Endothelial cell of umbilical vein (primary cell): ENCODE data around the gene CDC42EP3.

Source experiments
- CTCF ChIP-seq, 2 donors: IDR thresholded peaks; 1 replicate in 1 of 2; 2 replicates in 1 of 2; pipeline ENCODE4 v1.5.1; 2011; ENCODE audit warnings: low read length in 2 of 2, mild to moderate bottlenecking in 2 of 2, moderate library complexity in 2 of 2, control low read depth in 1 of 2, inconsistent platforms in 1 of 2, low read depth in 1 of 2; ENCODE audit not compliant: insufficient read depth in 1 of 2; ENCODE audit errors: extremely low read depth in 1 of 2
- EZH2 ChIP-seq: IDR thresholded peaks from 2 replicates; pipeline ENCODE4 v1.6.1; 2012; ENCODE audit warnings: borderline replicate concordance, low read depth, mild to moderate bottlenecking, moderate library complexity, low read length, inconsistent platforms; ENCODE audit not compliant: severe bottlenecking
- FOS ChIP-seq: IDR thresholded peaks from 2 replicates; pipeline ENCODE4 v1.6.1; 2011; ENCODE audit warnings: mild to moderate bottlenecking, low read length, moderate library complexity, borderline replicate concordance; ENCODE audit not compliant: insufficient read depth
- JUN ChIP-seq: IDR thresholded peaks from 2 replicates; pipeline ENCODE4 v1.6.1; 2011; ENCODE audit warnings: borderline replicate concordance, low read depth; ENCODE audit not compliant: insufficient read length, insufficient read depth
- MAX ChIP-seq: IDR thresholded peaks from 2 replicates; pipeline ENCODE4 v1.6.1; 2011; ENCODE audit not compliant: insufficient read depth, insufficient read length
- POLR2A ChIP-seq: IDR thresholded peaks from 2 replicates; pipeline ENCODE4 v1.6.1; 2012; ENCODE audit warnings: low read depth, mild to moderate bottlenecking, control low read depth, low read length
- POLR2AphosphoS5 ChIP-seq: IDR thresholded peaks from 2 replicates; pipeline ENCODE4 v1.6.1; 2012; ENCODE audit warnings: low read depth, mild to moderate bottlenecking, control low read depth, low read length, moderate library complexity; ENCODE audit not compliant: insufficient read depth

GRCh38 chr2:37643730-37644078, 27.7 kb downstream of the CDC42EP3 start:
- TF ChIP-seq CTCF (IDR thresholded peaks at IDR 0.05; ENCODE audit: extremely low read depth in 1 of 2, insufficient read depth in 1 of 2, low read depth in 1 of 2, low read length in 2 of 2) (no peak), FOS (no peak), POLR2AphosphoS5 (no peak), MAX (no peak), POLR2A (no peak), JUN (no peak), EZH2 (no peak)
